ENCODE data around the gene ZDHHC24.
A peak's percentile ranks its signal among the peaks of the same experiment; 100 is the strongest.
"Not testable (repeated sequence)": the region's sequence is repeated elsewhere in the genome, so short reads cannot be mapped to it uniquely, and the experiment has no call there.

The ZDHHC24 gene

GRCh38 chr11:66543263-66544107, 2.4 kb downstream of the ZDHHC24 start:
- DNase-seq: peak; percentile 82

DNA sequence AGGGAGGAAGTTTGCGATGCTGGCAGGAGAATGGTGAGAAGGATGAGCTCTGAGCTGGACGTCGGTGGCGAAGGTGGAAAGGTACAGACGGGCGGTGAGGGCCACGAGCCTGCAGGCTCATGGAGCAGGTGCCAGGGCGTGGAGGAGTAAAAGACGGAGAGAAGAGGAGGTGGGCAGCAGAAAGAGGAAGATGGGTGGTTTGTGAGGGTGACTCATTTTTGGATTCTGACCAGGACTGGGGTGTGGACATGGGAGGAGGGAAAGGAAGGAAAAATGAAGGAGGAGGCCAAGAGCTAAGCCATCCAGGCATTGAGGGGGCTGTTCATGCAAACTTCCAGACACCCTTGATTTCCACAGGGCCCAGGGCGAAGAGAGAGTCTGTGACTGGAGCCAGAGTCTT, 3.5 kb downstream of the ZDHHC24 start:
- no peak for DNase-seq

- no peak for DNase-seq
These were observed 4.0 kb downstream of the ZDHHC24 start for GRCh38 chr11:66541892-66542291.

DNA sequence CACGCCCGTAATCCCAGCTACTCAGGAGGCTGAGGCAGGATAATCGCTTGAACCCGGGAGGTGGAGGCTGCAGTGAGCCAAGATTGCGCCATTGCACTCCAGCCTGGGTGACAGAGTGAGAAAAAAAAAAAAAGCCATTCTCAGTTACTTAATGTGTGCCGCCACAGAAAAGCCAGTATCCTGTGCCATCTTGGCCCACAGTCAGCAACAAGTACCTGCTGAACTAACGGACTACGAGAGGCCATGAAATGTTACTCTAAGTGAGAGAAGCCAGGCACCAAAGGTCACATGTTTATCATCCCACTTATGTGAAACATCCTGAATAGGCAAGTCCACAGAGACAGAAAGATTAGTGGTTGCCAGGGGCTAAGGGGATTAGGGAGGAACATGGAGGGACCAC, 5.2 kb downstream of the ZDHHC24 start:
- DNase-seq: not testable (repeated sequence)

- no peak for DNase-seq
These were observed 6.0 kb downstream of the ZDHHC24 start for GRCh38 chr11:66539870-66540213.

DNA sequence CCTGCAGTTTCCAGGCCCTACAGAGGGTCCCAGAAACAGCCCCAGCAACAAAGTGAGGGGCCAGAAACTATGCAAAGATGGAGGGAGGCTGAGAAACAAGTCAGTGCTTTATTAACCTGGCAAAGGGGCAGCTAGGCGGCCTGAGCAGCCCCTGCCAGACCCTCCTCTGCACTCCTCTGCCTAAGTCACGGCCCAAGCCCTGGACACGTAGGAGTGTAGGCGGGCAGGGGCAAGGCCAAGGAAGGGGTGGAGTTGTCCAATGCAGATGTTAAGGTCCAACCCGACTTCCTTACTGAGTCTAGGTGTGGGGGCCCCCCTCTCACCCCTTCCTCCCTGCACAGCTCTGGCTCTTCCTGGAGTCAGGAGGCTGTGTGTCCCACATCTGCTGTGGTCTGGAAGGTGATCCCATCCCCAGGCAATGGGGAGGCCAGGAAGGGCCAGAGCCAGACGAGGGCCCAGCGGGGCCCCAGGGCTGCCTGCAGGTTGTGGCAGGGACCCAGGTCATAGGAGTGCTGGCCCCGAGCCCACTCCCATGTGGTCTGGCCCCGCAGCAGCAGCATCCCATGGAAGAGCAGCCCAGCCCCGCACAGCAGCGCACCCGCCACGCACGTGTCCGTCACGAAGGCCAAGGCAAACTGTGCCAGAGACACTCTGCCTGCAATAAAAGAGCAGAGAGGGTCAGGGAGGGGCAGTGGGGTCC, 6.5 kb downstream of the ZDHHC24 start:
- no peak for DNase-seq

DNA sequence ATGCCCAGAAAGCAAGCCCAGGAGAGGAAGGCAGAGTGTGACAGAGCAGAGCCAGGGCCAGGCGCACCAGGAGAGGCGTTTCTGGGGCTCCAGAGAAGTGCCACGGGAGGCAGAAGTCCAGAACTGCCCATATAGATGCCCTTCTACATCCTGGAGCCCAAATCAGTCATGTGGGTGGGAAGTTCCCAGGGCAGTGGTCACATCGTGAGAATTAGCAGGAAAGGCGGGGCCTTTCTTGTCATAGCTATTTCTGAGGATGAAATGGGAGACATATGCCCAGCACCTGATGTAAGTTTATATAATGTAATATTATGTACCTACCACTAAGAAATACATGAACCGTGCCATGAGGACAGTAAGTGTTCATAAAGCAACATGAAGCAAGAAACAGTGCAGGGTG, 13.1 kb downstream of the ZDHHC24 start:
- no peak for DNase-seq

- DNase-seq: no peak
These were observed 14.0 kb downstream of the ZDHHC24 start for GRCh38 chr11:66531841-66532240.

GRCh38 chr11:66530927-66531709, 14.7 kb downstream of the ZDHHC24 start:
- DNase-seq: no peak

- DNase-seq: no peak
These were observed 16.2 kb downstream of the ZDHHC24 start for GRCh38 chr11:66529655-66530054.

DNA sequence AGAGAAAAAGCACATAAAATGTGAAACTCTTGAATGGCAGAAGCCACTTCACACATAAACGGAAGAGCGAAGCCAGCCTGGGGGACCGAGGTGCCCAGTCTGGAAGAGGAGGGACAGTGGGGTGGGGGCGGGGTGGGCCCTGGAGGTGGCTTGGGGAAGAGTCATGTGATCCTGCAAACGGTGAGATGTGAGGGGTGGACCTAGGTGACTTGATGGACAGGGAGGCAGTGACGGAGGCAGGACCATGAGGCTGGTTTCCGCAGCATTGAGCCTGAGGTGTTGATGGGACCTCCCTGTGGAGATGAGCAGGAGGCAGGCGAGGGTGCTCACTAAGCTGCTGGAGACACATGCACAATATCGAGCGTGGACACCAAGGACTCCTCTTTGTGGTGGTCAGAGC, 16.8 kb downstream of the ZDHHC24 start:
- DNase-seq: no peak

DNA sequence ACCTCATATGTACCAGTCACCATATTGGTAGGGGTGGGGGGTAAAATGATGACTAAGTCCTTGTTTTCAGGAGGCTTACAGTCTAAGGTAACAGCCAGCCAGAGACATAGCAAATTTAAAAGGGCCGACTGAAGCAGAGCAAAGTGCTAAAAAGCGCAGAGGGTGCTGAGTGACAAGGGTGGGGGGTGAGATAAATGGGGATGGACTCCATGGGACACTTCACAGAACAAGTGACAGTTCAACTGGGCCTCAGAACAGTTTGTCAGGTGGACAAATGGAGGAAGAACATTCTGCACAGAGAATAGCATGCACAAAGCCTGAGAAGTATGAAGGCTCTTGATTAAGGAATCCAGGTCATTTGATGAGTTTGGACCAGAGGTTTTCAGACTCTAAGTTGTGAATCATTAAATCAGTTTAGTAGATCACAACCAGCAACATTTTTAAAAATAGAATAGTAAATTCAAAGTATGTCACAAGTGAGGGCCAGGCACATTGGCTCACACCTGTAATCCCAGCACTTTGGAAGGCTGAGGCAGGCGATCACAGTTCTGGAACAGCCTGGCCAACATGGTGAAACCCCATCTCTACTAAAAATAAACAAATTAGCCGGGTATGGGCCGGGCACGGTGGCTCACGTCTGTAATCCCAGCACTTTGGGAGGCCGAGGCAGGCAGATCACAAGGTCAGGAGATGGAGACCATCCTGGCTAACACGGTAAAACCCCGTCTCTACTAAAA, 21.4 kb downstream of the ZDHHC24 start:
- no peak for DNase-seq

- no peak for DNase-seq
These were observed 22.2 kb downstream of the ZDHHC24 start for GRCh38 chr11:66523611-66524010.

DNA sequence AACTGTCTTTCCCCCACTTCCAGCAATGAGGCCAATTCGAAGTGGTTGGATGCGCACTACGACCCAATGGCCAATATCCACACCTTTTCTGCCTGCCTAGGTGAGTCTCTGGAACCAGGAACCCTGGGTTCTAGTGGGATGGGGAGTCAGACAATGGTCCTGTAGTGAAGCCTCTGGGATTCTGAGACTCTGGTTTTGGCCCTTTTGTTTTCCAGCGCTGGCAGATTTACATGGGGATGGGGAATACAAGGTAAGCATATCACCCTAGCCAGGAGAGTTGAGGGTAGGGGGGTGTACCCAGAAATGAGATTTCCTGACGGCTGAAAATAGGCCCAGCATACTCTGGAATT, 34.9 kb downstream of the ZDHHC24 start:
- no peak for DNase-seq

DNA sequence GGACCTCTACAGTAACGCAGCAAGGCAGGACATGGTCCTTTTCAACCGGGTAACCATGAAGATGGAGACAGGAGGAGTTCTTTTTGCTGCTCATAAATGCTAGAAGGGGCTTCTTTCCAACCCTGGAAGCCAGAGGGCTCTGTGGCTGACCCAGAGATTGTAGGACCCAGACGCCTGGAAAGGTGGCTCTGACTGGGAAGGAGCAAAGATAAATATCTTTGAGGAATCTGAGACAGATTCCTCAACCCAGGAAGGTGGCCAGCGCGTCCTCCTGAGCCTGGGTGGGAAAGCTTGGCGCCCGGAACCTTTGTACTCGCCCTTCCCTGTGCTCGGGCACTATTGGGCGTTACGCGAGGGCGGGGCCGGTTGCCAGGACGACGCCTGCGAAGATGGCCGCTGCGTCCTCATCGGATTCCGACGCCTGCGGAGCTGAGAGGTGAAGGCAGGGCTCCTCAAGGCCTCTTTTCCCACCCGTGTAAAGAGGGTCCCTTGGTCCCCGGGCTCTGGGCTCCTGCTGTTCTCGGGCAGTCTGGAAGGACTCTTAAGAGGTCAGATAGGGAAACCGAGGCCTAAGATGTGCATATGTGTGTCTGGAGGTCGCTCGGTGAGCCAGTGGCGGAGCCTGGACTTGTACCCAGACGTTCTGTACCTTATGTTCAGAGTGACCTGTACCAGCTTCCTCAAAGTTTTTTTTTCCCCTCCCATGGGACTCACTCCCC, 35.4 kb downstream of the ZDHHC24 start, which contains the start of gene BBS1:
BBS1 (plus strand) TSS at position 365 of the 719 bp plus-strand sequence; CDS start at position 390, 25 bp downstream.
- peak; percentile 92 for DNase-seq

GRCh38 chr11:66509131-66509561, 36.7 kb downstream of the ZDHHC24 start:
- no peak for DNase-seq

- DNase-seq: no peak
These were observed 40.5 kb downstream of the ZDHHC24 start for GRCh38 chr11:66505276-66505816.

- no peak for DNase-seq
These were observed 47.3 kb downstream of the ZDHHC24 start for GRCh38 chr11:66498506-66498905.

GRCh38 chr11:66497206-66497605, 48.6 kb downstream of the ZDHHC24 start:
- DNase-seq: no peak

- DNase-seq: no peak
These were observed 50.4 kb downstream of the ZDHHC24 start for GRCh38 chr11:66495401-66495854.

DNA sequence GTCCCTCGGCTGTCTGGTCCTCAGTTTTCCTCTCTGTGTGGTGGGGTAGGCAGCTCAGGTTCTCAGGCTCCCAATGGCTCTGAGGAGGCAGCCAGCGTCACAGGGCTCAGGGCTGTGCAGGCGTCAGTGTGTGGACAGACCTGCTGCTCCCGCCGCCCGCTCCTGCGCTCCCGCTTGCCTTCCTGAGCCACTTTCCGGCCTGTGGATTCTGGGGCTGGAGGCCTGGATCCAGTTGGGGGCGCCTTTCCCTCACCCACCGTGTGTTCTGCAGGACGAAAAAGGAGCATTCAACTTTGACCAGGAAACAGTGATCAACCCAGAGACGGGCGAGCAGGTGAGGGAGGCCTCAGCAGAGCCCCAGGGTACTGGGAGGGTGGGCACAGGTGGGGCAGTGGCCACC, 50.9 kb downstream of the ZDHHC24 start:
- DNase-seq: no peak

DNA sequence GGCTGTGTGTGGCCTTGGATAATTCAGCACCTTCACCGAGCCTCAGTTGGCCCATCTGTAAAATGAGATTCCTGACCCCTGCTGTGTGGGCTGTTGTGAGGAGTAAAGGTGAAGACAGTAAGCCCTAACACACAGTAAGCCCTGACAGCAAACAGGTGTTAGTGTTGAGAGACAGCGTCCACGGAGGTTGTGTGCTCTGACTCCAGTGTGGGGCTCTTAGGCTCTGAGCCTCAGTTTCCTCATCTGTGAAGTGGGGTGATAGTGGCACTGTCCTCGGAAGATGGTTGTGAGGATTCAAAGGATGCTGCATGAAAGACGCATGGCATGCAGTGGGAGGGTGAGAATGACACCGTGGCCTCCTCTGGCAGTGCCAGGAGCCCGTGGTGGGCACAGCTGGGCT, 51.4 kb downstream of the ZDHHC24 start:
- DNase-seq: no peak

All from femur (tissue), 1 donor.